Osteocyte (in vitro differentiated cells): ENCODE data around the gene HYOU1. TPM values are rescaled to one million over a fixed set of nuclear protein-coding genes. Genes with fewer than 3 reads are reported as not detected.

Experiments
- DNase-seq: peaks from one replicate; pipeline ENCODE4 v3.0.0; 2021; ENCODE audit warnings: mixed read lengths; ENCODE audit not compliant: unreplicated experiment; ENCODE audit errors: extremely low spot score
- H3K27ac Mint-ChIP-seq: one replicate; pipeline ENCODE4 v1.8.0; 2021; ENCODE audit warnings: mild to moderate bottlenecking, mixed read lengths; ENCODE audit not compliant: unreplicated experiment
- H3K27me3 Mint-ChIP-seq: one replicate; pipeline ENCODE4 v1.8.0; 2021; ENCODE audit warnings: mixed read lengths; ENCODE audit not compliant: unreplicated experiment
- H3K36me3 Mint-ChIP-seq: one replicate; pipeline ENCODE4 v1.8.0; 2021; ENCODE audit warnings: mixed read lengths; ENCODE audit not compliant: unreplicated experiment
- H3K4me1 Mint-ChIP-seq: one replicate; pipeline ENCODE4 v1.8.0; 2021; ENCODE audit warnings: mixed read lengths; ENCODE audit not compliant: unreplicated experiment
- H3K4me3 Mint-ChIP-seq: one replicate; pipeline ENCODE4 v1.8.0; 2021; ENCODE audit warnings: mild to moderate bottlenecking, moderate library complexity, mixed read lengths; ENCODE audit not compliant: unreplicated experiment
- H3K9me3 Mint-ChIP-seq: one replicate; pipeline ENCODE4 v1.8.0; 2021; ENCODE audit warnings: mixed read lengths; ENCODE audit not compliant: unreplicated experiment
- CTCF ChIP-seq: fragments of 200-600 bp; sonication (generic); IDR thresholded peaks from 2 replicates; pipeline ENCODE4 v1.5.0; 2021; ENCODE audit warnings: antibody characterized with exemption, mild to moderate bottlenecking, moderate library complexity
- total RNA-seq: library from RNA; stranded (reverse); gene quantifications from 2 replicates; pipeline ENCODE4 v1.2.1, GENCODE V29; 2021

Gene HYOU1
- total RNA-seq, 1 donor from 2014 or later: 168 TPM

GRCh38 chr11:119093942-119094815 is 37.2 kb upstream of the HYOU1 start:
- no peaks in the 10 kb centered on the region for H3K27me3 Mint-ChIP-seq
- peak overlapping the region; percentile 93 for H3K27ac Mint-ChIP-seq
- DNase-seq: no peak
- H3K36me3 Mint-ChIP-seq: peaks cover 19% of the 10 kb centered on the region
- no peaks in the 10 kb centered on the region for H3K9me3 Mint-ChIP-seq
- H3K4me3 Mint-ChIP-seq: peak overlapping the region; percentile 86
- peaks cover 30% of the 10 kb centered on the region for H3K4me1 Mint-ChIP-seq
- TF ChIP-seq CTCF: no peak

GRCh38 chr11:119092880-119093842 is 36.2 kb upstream of the HYOU1 start:
- H3K36me3 Mint-ChIP-seq: peaks cover 15% of the 10 kb centered on the region
- DNase-seq: no peak
- no peaks in the 10 kb centered on the region for H3K27me3 Mint-ChIP-seq
- H3K27ac Mint-ChIP-seq: peak overlapping the region; percentile 88
- no peaks in the 10 kb centered on the region for H3K9me3 Mint-ChIP-seq
- H3K4me1 Mint-ChIP-seq: peaks cover 30% of the 10 kb centered on the region
- TF ChIP-seq CTCF: no peak
- H3K4me3 Mint-ChIP-seq: peak overlapping the region; percentile 83

- H3K36me3 Mint-ChIP-seq: peaks cover 8% of the 10 kb centered on the region
Measured at GRCh38 chr11:119091966-119092879, 35.2 kb upstream of the HYOU1 start.

GRCh38 chr11:119091178-119091577 is 34.2 kb upstream of the HYOU1 start:
- H3K27me3 Mint-ChIP-seq: no peaks in the 10 kb centered on the region
- H3K36me3 Mint-ChIP-seq: no peaks in the 10 kb centered on the region
- DNase-seq: no peak
- H3K9me3 Mint-ChIP-seq: no peaks in the 10 kb centered on the region
- H3K4me1 Mint-ChIP-seq: peaks cover 32% of the 10 kb centered on the region
- no peak for TF ChIP-seq CTCF
- H3K27ac Mint-ChIP-seq: no peak overlapping the region
- no peak overlapping the region for H3K4me3 Mint-ChIP-seq

More at GRCh38 chr11:119091966-119092879, 35.2 kb upstream of the HYOU1 start:
- peaks cover 30% of the 10 kb centered on the region for H3K4me1 Mint-ChIP-seq
- DNase-seq: no peak
- peak overlapping the region; percentile 10 for H3K27ac Mint-ChIP-seq
- no peaks in the 10 kb centered on the region for H3K9me3 Mint-ChIP-seq
- no peaks in the 10 kb centered on the region for H3K27me3 Mint-ChIP-seq
- H3K4me3 Mint-ChIP-seq: peak overlapping the region; percentile 22
- no peak for TF ChIP-seq CTCF
